ENCODE data around the gene ACTR5.

Gene ACTR5

DNA sequence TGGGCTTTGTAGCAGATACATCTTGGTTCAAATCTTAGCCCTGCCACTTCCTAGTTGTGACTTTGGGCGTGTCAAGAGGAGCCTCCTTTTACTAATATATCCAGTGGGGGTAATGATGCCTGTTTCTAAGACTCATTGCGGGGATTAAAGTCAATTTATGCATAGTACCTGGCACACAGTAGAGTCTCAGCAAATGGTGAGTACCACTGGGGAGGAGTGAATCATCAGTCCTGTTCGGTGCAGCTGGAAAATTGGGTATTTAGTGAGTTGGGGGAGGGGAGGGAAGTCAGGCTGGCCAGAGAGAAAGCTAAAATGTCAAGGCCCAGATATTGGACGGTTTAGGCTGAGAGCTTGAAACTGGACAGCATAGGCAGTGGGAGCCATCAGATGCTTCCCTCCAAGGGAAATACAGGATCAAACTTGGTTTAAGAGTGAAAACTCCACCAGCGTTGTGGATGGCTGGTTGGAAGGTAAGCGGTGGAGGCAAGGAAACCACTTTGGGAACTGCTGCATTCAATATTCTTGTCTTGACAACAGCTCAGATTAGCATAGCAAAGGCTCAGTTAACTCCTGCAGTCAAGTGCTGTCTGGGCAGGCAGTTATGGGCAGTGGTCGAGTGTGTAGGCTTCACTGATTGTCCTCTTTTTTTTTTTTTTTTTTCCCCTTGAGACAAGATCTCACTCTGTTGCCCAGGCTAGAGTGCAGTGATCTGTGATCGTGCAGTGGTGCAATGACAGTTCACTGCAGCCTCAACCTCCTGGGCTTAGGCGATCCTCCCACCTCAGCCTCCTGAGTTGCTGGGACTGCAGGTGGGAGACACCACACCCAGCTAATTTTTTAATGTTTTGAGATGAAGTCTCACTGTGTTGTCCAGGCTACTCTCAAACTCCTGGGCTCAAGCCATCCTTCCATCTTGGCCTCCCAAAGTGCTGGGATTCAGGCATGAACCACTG lies 70.1 kb downstream of the ACTR5 start:
- no peak overlapping the region for H3K4me3 ChIP-seq (ENCODE audit: low read depth, low read length)
- DNase-seq (ENCODE audit: low read depth), result no peak
- TF ChIP-seq, protein P1, sequence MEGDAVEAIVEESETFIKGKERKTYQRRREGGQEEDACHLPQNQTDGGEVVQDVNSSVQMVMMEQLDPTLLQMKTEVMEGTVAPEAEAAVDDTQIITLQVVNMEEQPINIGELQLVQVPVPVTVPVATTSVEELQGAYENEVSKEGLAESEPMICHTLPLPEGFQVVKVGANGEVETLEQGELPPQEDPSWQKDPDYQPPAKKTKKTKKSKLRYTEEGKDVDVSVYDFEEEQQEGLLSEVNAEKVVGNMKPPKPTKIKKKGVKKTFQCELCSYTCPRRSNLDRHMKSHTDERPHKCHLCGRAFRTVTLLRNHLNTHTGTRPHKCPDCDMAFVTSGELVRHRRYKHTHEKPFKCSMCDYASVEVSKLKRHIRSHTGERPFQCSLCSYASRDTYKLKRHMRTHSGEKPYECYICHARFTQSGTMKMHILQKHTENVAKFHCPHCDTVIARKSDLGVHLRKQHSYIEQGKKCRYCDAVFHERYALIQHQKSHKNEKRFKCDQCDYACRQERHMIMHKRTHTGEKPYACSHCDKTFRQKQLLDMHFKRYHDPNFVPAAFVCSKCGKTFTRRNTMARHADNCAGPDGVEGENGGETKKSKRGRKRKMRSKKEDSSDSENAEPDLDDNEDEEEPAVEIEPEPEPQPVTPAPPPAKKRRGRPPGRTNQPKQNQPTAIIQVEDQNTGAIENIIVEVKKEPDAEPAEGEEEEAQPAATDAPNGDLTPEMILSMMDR (IDR thresholded peaks at IDR 0.05; ENCODE audit: control insufficient read depth, extremely low read depth, insufficient read depth), result no peak

All from LNCaP clone FGC (cell line).